ENCODE data around the gene MRLN. TPM values are rescaled to one million over a fixed set of nuclear protein-coding genes. Genes with fewer than 3 reads are reported as not detected.
A peak's percentile ranks its signal among the peaks of the same experiment; 100 is the strongest.

MRLN gene
- total RNA-seq, 2 donors from 2014 or later = not detected

DNA sequence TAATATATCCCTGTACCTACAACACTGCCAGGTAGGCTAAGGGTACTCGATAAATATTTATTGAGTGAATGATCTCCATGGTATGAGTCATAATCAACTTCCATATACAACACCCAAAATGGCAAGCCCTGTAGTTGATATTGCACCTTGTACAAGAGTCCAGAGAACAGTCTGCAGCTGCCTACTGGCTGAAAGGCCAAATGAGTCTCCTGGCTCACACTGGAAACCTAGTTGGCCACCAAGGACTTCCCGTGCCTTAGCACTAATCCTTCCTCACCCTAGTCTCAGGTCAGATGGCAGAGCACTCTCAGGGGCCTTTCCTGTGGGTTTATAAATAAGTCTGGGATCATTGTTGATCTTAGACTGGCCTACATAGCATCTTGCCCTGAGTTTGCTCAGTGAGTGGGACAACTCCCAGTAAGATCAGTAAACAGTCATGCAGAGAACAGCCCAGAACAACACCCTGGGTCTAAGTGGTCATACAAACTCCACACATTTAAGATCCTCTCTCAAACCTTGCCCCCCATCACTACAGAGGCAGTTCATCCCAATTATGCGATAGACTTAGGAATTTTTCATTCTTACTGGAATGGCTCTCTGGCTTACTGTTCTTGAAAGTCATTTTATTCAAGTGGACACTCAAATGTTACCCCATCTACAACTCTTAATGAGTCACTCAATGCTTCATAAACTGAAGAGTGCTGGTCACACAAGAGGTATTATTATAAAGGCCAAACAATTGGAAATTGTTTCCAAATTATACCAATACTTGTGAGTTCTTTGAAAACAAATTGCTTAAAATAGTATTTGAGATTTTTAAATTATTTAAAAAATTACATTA, 28.9 kb downstream of the MRLN start:
- Mint-ChIP-seq H3K9me3 (peaks cover 0 to 4% of the 10 kb centered on the region in 2 donors), H3K27ac (no peak overlapping the region), H3K36me3 (peaks cover 0 to 5% of the 10 kb centered on the region in 2 donors)

DNA sequence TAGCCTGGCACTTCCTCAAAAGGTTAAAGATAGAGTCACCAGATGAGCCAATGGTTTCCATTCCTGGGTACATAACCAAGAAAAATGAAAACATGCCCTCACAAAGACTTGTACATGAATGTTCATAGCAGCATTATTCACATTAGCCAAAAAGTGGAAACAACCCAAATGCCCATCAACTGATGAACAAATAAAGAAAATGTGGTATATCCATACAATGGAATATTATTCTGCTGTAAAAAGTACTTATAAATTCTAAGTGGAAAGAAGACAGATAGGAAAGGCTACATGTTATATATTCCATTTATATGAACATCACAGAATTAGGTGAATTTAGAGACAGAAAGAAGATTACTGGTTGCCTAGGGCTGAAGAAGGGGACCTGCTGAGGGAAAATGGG, 32.9 kb downstream of the MRLN start:
- peaks cover 0 to 4% of the 10 kb centered on the region in 2 donors for H3K9me3 Mint-ChIP-seq
- ATAC-seq = no peak

More for the DNA sequence above, 28.9 kb downstream of the MRLN start:
- ATAC-seq = no peak
- DNase-seq (ENCODE audit: low spot score in 2 of 2) = no peak

DNA sequence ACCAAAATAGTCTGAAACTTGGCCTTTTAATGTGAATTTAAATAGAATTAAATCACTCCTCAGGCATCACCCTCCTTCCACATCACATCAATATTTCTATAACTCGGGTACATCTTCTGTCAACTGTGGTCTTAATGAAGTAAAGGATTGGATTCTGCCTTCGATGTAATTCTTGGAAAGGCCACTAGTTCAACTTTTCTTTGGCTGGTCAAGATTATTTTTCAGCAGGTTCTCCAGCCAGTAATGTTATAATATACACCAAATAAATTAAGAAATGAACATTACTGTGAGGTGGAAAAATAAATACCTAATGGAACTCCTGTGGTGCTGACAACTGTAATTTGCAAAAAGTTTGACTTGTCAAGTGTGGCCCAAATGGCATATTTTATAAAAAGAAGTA, 33.9 kb downstream of the MRLN start:
- Mint-ChIP-seq H3K36me3 (peaks cover 0 to 5% of the 10 kb centered on the region in 2 donors), H3K9me3 (peaks cover 0 to 4% of the 10 kb centered on the region in 2 donors), H3K27ac (no peak overlapping the region)
- no peak for DNase-seq (ENCODE audit: low spot score in 2 of 2)
- ATAC-seq = no peak

More for the DNA sequence above, 32.9 kb downstream of the MRLN start:
- no peak overlapping the region for H3K27ac Mint-ChIP-seq
- peaks cover 0 to 5% of the 10 kb centered on the region in 2 donors for H3K36me3 Mint-ChIP-seq
- no peak for DNase-seq (ENCODE audit: low spot score in 2 of 2)

DNA sequence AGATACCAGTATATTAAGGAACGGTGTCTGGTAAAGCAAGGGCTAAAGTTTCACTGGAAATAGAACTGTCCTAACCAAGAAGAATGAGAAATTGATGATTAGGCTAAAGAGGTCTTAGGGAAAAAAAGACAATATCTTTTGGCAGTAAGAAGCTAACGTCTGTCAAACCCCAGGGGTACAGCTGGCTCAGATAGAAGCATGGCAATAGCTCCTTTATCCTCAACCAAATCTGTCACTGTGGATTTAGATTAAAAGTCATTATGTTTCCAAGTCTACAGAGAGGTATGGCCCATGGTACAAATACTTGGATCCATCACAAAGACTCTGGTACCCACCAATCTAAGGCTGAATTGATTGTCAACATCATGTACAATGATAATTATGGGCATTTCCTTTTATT, 35.0 kb downstream of the MRLN start:
- H3K9me3 Mint-ChIP-seq = peaks cover 0 to 4% of the 10 kb centered on the region in 2 donors
- H3K36me3 Mint-ChIP-seq = peaks cover 0 to 5% of the 10 kb centered on the region in 2 donors
- DNase-seq (ENCODE audit: low spot score in 2 of 2) (no peak), ATAC-seq (no peak)
- H3K27ac Mint-ChIP-seq = no peak overlapping the region

DNA sequence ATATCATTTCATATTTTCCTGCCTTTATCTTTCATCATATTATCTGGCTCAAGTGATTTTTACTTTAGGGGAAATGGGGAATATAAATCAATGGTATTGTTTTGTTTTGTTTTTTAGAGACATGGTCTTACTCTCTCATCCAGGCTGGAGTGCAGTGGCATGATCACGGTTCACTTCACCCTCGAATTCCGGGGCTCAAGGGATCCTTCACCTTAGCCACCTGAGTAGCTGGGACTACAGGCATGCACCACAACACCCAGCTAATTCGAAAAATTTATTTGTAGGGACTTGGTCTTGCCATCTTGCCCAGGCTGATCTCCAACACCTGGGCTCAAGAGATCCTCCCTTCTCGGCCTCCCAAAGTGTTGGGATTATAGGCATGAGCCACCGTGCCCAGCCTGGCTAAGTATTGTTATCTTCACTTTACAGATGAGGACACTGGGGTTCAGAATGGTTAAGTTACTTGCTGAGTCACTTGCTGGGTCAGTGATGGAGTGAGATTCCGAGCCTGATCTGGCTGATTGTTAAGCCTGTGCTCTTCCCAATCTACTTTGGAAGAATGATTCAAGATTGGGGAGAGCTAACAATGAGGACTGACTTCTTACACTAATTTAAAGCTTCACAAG, 39.9 kb downstream of the MRLN start:
- DNase-seq (ENCODE audit: low spot score in 2 of 2) (no peak), ATAC-seq (no peak)
- no peak overlapping the region for H3K27ac Mint-ChIP-seq
- H3K36me3 Mint-ChIP-seq = no peaks in the 10 kb centered on the region
- H3K9me3 Mint-ChIP-seq = no peaks in the 10 kb centered on the region

DNA sequence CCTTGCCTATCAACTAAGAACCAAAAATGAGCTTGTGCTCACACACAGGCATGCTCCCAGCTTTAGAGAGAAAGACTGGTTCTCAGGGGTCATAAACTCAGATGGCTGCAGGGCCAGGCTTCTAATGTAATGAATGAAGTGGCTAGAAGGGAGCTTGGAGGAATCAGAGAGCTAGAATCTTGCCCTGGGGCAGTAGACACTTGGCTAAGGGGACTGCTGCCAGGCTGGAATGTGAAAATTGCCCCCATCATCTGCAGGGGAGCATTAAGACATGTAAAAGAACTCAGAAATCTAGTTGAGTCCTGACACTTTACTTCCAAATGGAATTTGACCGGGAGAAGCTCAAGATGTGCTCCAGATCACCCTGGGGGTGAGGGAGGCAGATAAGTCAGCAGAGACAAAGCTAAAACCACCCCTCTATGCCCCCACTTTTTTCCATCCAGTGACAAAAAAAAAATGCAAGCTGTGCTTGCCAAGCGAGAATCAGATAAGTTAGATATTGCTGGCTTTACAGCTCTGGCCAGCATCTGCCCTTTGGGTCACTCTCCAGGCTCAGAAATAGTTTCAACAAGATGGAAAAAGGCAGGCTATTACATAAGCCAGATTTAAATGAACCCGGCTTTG, 41.3 kb downstream of the MRLN start:
- DNase-seq (ENCODE audit: low spot score in 2 of 2) = no peak
- Mint-ChIP-seq H3K36me3 (no peaks in the 10 kb centered on the region), H3K27ac (no peak overlapping the region), H3K9me3 (no peaks in the 10 kb centered on the region)
- no peak for ATAC-seq

DNA sequence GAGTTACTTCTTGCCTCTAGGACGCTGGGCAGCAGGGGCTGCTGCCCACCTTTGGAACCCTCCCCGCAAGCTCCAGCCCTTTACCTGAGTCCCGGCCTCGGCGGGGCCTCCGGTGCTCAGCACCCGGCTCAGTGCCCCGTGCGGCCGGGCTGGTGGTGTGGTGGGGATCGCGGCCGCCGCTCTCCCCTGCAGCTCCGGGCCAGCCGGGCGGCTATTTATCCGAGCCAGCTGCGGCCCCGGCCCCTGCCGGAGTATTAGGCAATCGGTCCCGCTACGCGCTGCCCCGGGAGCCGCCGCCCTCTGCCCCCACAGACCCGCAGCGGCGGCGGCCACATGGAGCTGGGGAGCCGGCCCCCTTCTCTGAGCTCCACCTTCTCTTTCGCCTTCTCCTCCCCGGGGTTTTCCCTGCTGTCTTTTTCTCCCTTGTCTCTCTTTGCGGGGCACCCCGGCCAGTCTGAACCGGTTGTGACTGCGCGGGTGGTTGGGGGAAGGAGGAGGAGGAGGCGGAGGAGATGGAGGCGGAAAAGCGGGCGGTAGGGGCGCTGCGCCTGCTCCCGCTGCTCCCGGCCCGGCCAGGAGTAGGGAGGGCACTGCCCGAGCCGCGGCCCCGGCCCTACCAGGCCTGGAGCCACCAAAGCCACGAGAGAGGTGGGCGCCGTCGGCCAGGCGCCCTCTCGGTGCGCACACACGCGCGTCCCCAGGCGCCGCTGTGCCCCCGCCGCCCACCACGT, 43.7 kb downstream of the MRLN start, which contains the start of gene SLC16A9:
TSS of gene SLC16A9 (minus strand) at position 456 of the 731 bp plus-strand sequence. CDS start 25,559 bp downstream, outside the sequence.
- H3K9me3 Mint-ChIP-seq = no peaks in the 10 kb centered on the region
- DNase-seq (ENCODE audit: low spot score in 2 of 2) (peak; percentile 56 to 62), ATAC-seq (peak; percentile 92 to 94)
- no peak within 1 kb of the TSS for H3K27ac Mint-ChIP-seq
- H3K36me3 Mint-ChIP-seq = no peaks in the 10 kb centered on the region

DNA sequence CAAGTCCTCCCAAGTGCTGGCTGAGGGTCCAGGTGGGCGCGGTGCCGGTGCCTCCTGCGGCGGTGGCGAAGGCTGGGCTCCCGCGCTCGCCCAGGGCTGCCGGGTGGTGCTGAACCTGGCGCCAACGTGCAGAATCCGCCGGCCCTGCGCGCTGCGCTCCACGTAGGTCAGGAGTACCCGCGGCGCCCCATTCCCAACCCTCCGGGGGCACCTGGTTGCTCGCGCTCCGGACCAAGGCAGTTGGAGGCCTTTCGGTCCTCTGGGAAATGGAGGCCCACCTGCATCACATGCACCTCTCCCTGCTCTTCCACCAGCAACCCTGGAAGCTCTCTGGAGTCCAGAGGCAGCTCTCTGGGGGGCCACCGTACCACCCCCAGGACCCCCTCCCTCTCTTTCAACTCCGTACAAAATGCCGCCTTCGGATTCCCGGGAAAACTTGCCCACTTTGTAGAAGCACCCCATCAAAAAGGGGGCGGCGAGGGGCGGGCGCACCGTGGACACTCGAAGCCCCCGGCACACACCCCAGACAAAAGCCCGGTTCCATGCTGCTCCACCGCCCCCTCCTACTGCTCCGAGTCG, 44.4 kb downstream of the MRLN start:
- Mint-ChIP-seq H3K36me3 (peaks cover 0 to 4% of the 10 kb centered on the region in 2 donors), H3K27ac (no peak overlapping the region), H3K9me3 (no peaks in the 10 kb centered on the region)
- DNase-seq (ENCODE audit: low spot score in 2 of 2) (peak in 1 of 2 donors; percentile 27), ATAC-seq (peak in 1 of 2 donors; percentile 51)

DNA sequence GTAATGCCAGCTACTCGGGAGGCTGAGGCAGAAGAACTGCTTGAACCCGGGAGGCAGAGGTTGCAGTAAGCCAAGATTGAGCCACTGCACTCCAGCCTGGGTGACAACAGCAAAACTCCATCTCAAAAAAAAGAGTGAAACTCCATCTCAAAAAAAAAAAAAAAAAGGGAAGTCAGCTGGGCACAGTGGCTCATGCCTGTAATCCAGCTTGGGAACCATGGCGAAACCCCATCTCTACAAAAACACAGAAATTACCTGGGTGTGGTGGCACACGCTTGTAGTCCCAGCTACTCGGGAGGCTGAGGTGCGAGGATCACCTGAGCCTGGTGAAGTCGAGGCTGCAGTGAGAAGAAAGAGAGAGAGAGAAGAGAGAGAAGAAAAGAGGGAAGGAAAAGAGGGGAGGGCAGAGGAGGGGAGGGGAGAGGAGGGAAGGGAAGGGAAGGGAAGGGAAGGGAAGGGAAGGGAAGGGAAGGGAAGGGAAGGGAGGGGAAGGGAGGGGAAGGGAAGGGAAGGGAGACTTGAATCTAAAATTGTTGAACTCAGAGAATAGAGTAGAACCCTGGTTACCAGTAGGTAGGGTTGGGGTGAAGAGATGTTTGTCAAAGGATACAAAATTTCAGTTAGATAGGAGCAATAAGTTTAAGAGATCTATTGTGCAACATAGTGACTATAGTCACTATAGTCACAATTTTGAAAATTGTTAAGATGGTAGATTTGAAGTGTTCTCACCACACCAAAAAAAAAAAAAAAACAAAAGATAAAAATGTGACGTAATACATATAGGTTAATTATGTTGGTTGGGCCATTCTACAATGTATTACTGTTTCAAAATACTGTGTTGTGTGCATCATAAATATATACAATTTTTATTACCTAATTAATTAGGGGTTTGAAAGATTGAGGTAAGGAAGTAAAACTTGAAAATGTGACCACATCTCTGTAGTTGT, 46.1 kb downstream of the MRLN start:
- H3K36me3 Mint-ChIP-seq = peaks cover 0 to 4% of the 10 kb centered on the region in 2 donors
- no peak overlapping the region for H3K27ac Mint-ChIP-seq
- DNase-seq (ENCODE audit: low spot score in 2 of 2) (no peak), ATAC-seq (no peak)
- H3K9me3 Mint-ChIP-seq = no peaks in the 10 kb centered on the region

DNA sequence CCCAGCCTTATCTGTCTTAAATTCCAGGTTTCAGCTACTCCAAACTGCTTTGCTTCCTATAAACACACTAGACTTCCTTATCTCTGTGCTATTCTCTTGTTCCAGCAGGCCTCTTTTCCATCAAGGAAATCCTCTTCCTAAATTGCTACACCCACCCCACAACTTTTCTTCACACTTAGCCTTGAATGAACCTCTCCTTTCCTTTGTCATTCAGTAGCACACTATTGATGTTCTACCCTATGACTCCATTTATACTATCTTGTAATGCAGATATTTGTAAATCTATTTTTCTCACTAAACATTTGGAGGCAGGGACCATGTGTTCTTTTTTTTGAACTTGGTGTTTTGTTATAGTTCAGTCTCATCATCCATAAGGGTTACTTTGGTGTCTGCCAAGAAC, 47.3 kb downstream of the MRLN start:
- Mint-ChIP-seq H3K27ac (no peak overlapping the region), H3K9me3 (no peaks in the 10 kb centered on the region), H3K36me3 (peaks cover 0 to 4% of the 10 kb centered on the region in 2 donors)
- ATAC-seq = no peak
- DNase-seq (ENCODE audit: low spot score in 2 of 2) = no peak

DNA sequence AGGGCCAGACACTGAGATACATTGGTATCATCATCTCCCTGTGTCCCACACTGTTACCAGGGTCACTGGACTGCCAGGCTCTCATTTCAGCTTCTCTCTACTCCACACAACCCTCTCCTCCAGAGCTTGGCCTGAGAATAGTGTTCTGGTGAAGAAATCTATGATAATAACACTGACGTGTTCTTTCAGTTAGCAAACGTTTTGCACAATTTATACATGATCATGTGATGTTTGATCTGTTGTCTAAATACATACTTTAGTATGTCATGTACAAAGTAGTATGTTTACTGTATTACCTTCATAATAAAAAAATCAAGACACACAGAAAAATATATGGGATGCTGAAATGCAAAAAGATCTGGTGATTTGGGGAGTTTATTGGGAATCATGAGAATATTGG, 48.6 kb downstream of the MRLN start:
- DNase-seq (ENCODE audit: low spot score in 2 of 2) = no peak
- no peak for ATAC-seq
- H3K9me3 Mint-ChIP-seq = no peaks in the 10 kb centered on the region
- H3K27ac Mint-ChIP-seq = no peak overlapping the region
- H3K36me3 Mint-ChIP-seq = peaks cover 0 to 4% of the 10 kb centered on the region in 2 donors

DNA sequence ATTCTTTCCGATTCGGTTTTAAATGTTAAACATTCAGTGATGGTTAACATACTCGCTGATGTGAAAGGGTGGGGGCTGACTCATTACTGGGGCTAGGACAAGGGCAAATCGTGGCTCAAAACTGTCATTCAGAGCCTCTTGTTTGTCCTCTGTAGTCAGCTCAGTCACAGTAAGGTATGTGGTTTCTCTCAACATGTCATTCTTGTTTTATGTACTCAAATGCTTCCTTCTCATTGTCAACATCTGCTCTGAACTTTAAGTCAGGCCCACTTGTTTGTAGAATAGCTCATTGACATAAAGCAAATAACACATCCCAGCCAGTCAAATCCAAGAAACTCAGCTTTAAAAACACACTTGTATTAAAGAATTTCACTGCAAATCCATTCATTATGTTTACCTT, 50.9 kb downstream of the MRLN start:
- H3K9me3 Mint-ChIP-seq = no peaks in the 10 kb centered on the region
- DNase-seq (ENCODE audit: low spot score in 2 of 2) (no peak), ATAC-seq (peak in 1 of 2 donors; percentile 91)
- H3K27ac Mint-ChIP-seq = no peak overlapping the region
- H3K36me3 Mint-ChIP-seq = peaks cover 0 to 4% of the 10 kb centered on the region in 2 donors

DNA sequence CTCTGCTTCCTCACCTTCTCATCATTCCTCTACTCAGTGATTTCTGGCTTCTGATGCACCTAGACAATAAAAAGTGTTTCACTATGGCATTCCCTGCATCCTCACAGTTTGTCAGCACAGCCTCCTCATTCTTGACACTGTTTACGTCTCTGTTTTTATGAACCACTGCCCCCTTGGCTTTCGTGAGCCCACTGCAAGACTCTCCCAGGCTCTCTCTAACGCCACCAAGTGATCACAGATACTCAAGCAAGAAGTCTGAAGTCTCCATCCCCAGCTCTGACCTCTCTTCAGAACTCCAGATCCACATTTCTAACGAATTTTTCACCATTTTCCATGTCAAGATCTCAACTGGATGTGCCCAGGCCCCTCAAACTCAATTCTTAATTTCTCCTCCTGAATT, 52.5 kb downstream of the MRLN start:
- Mint-ChIP-seq H3K27ac (no peak overlapping the region), H3K36me3 (peaks cover 0 to 4% of the 10 kb centered on the region in 2 donors), H3K9me3 (no peaks in the 10 kb centered on the region)
- ATAC-seq = no peak
- DNase-seq (ENCODE audit: low spot score in 2 of 2) = no peak

DNA sequence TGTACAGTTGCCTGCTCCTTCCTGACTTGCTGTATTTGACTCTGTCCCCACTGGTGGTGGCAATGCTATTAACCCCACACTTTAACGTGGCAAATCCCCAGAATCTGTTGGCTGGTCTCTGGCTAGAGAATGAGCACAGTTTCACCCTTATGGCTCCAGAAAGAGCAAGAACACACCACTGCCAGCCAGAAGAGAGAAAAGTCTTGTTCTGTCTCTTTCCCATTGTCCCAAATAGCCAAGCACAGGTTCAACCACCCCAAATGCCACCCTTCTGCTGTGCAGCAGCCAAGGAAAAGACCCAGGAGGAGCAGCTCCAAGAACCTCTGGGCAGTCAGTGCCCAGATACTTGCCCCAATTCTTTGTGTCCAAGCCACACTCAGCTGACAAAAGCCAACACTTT, 54.9 kb downstream of the MRLN start:
- Mint-ChIP-seq H3K9me3 (no peaks in the 10 kb centered on the region), H3K36me3 (no peaks in the 10 kb centered on the region)
- no peak for DNase-seq (ENCODE audit: low spot score in 2 of 2)

DNA sequence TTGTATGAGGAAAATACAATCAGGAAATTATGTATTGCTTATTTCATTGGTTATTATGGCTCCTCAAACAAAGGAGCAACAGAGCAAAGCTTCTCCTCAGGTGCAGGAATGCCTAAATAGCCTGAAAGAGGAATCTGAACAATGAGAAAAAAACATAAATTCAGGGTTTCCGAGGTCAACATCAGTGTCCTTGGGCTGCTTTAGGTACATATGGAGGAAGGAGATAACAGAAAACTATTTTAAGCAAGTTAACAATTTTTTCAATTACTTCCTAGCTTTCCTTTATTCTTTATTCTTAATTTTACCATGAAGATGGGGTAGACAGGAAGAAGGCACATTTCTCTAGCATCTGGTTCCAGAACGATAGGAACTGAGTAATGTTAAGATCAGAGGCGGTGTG, 57.6 kb downstream of the MRLN start:
- ATAC-seq (no peak), DNase-seq (ENCODE audit: low spot score in 2 of 2) (no peak)
- no peaks in the 10 kb centered on the region for H3K36me3 Mint-ChIP-seq
- no peak overlapping the region for H3K27ac Mint-ChIP-seq
- H3K9me3 Mint-ChIP-seq = no peaks in the 10 kb centered on the region

More for the DNA sequence above, 54.9 kb downstream of the MRLN start:
- no peak overlapping the region for H3K27ac Mint-ChIP-seq
- no peak for ATAC-seq
